GM12872 (cell line): ENCODE measurements around the gene SLC30A1.

Experiments
- TF ChIP-seq, protein P1 (sequence below): IDR thresholded peaks from 3 replicates; pipeline ENCODE4 v1.5.1; 2011; ENCODE audit warnings: low read depth, mild to moderate bottlenecking, low read length, moderate library complexity; ENCODE audit not compliant: insufficient read depth

The SLC30A1 gene

GRCh38 chr1:211559222-211560010 lies 19.5 kb downstream of the SLC30A1 start:
- TF ChIP-seq, protein P1, sequence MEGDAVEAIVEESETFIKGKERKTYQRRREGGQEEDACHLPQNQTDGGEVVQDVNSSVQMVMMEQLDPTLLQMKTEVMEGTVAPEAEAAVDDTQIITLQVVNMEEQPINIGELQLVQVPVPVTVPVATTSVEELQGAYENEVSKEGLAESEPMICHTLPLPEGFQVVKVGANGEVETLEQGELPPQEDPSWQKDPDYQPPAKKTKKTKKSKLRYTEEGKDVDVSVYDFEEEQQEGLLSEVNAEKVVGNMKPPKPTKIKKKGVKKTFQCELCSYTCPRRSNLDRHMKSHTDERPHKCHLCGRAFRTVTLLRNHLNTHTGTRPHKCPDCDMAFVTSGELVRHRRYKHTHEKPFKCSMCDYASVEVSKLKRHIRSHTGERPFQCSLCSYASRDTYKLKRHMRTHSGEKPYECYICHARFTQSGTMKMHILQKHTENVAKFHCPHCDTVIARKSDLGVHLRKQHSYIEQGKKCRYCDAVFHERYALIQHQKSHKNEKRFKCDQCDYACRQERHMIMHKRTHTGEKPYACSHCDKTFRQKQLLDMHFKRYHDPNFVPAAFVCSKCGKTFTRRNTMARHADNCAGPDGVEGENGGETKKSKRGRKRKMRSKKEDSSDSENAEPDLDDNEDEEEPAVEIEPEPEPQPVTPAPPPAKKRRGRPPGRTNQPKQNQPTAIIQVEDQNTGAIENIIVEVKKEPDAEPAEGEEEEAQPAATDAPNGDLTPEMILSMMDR, result no peak

GRCh38 chr1:211557894-211558625 lies 20.9 kb downstream of the SLC30A1 start:
- TF ChIP-seq, protein P1, result no peak

DNA sequence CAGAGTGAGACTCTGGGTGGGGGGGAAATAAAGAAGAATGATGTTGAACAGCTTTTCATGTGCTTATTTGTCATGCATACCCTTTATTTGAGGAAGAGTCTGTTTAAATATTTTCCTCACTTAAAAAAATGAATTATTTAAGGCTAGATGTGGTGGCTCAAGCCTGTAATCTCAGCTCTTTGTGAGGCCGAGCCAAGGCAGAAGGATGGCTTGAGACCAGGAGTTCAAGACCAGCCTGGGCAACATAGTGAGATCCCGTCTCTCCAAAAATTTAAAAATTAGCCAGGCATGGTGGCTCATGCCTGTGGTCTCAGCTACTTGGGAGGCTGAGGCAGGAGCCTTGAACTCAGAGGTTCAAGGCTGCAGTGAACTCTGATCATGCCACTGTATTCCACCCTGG lies 25.4 kb downstream of the SLC30A1 start:
- TF ChIP-seq, protein P1, result no peak

DNA sequence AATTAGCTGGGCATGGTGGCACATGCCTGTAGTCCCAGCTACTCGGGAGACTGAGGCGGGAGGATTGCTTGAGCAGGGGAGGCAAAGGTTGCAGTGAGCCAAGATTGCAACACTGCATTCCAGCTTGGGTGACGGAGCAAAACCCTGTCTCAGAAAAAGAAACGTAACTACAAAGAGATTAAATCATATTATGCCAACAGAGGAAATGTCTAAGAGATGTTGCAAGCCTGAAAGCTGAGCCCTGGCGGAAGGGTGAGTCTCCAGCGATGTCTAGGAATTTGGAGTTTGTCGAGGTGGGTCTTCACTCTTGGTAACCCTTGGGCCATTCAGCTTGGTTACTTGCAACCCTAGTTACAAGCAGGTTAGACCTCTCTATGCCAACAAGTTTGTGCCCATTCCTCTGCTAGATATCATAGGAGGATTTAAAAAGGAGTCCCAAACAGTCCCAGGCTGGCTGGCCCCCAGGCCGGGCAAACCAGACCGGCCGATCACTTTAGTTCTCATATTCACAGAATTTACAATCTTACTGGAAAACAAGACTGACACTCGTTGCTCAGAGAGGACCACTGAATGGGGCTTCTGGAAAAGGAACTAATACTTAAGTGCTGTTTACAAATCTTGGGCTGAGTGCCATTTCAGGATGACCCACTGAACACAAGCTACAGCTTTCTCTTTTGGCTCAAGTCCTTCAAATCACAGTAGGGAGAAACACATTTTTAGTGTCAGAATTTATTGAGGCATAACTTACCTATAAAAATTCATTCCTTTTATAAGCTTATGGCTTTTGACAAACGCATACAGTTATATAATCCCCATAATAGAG lies 27.1 kb downstream of the SLC30A1 start:
- TF ChIP-seq, protein P1, result no peak

DNA sequence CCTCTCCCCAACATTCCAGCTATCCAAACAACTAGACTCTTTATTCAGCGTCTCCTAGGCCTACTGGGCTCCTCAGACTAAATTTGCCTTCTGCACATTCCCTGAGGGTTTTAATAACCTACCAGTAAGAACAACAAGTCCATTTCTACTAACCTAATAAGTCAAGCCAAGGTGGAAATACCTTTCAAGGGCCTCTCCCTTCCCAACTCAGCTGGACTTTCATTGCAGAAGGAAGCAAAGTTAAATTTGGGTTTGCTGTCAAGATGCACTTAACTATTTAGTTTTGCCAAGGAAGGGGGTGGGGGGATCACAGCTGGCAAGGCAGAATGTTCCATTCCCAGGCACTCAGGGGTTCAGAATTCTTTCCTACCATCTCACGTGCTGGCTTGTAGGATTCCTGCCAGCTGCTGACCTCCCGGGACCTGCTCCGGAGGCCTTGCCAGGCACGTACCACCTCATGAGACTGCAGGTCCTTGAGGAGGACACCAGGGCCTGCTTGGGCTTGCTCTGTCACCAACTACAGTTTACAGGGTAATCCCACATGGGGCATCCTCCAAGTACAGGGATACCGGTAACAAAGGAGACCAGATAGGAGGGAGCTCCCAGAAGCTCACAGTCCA lies 29.8 kb downstream of the SLC30A1 start:
- TF ChIP-seq, protein P1, result no peak

GRCh38 chr1:211548321-211549091 lies 30.5 kb downstream of the SLC30A1 start:
- TF ChIP-seq, protein P1, result no peak
